IMR-90 (cell line): ENCODE measurements around the gene UBE2E2. TPM values are rescaled to one million over a fixed set of nuclear protein-coding genes. Genes with fewer than 3 reads are reported as not detected.

ENCODE experiments used
- ATAC-seq: fragments of 200-7000 bp; cut with Tn5 transposase; 2 replicates; pipeline ENCODE4 v1.9.1; 2020; ENCODE audit warnings: low read depth, mild to moderate bottlenecking, moderate library complexity
- BruUV-seq: library from RNA; stranded (reverse); fragments of 400-500 nt; replicated peaks from 2 replicates; lab custom pipeline; 2021; lab: Mats Ljungman, UMichigan
- CTCF ChIA-PET: fragments of 300-600 bp; formaldehyde crosslinking; extraction: SDS; loops from one replicate; lab custom pipeline; 2021; ENCODE audit warnings: antibody characterized with exemption; lab: Yijun Ruan, JAX
- POLR2A ChIA-PET: fragments of 300-600 bp; sonication (Branson Sonifier 250); formaldehyde crosslinking; loops from one replicate; lab custom pipeline; 2022; ENCODE audit warnings: antibody characterized with exemption; ENCODE audit not compliant: unreplicated experiment; lab: Charles Lee
- DNase-seq: peaks from one replicate; pipeline ENCODE4 v3.0.0; 2013
- H2AFZ ChIP-seq: replicated peaks from 2 replicates; pipeline ENCODE3; 2013; ENCODE audit warnings: low read length, mild to moderate bottlenecking; ENCODE audit not compliant: poor library complexity
- H2AK5ac ChIP-seq: 2 replicates; pipeline ENCODE4 v1.6.1; 2013; ENCODE audit warnings: low read depth, low read length, inconsistent platforms
- H2AK9ac ChIP-seq: replicated peaks from 2 replicates; pipeline ENCODE3; 2013; ENCODE audit warnings: mild to moderate bottlenecking, low read depth, low read length, moderate library complexity; ENCODE audit not compliant: poor library complexity
- H2BK120ac ChIP-seq: 2 replicates; pipeline ENCODE4 v1.6.1; 2013; ENCODE audit warnings: low read depth, low read length, inconsistent platforms
- H2BK15ac ChIP-seq: 3 replicates; pipeline ENCODE4 v1.6.1; 2013; ENCODE audit warnings: low read depth, low read length, inconsistent platforms
- H2BK20ac ChIP-seq: 2 replicates; pipeline ENCODE4 v1.6.1; 2013; ENCODE audit warnings: low read depth, mild to moderate bottlenecking, inconsistent platforms, low read length, moderate library complexity
- H2BK5ac ChIP-seq: 2 replicates; pipeline ENCODE4 v1.6.1; 2013; ENCODE audit warnings: mild to moderate bottlenecking, low read depth, low read length, inconsistent platforms; ENCODE audit not compliant: poor library complexity, severe bottlenecking
- H3K14ac ChIP-seq: replicated peaks from 2 replicates; pipeline ENCODE4 v1.6.1; 2013; ENCODE audit warnings: low read depth, low read length, inconsistent platforms
- H3K18ac ChIP-seq: 2 replicates; pipeline ENCODE4 v1.6.1; 2013; ENCODE audit warnings: low read depth, low read length, control low read depth
- H3K23ac ChIP-seq: 2 replicates; pipeline ENCODE4 v1.6.1; 2013; ENCODE audit warnings: low read depth, low read length, inconsistent platforms
- H3K27ac ChIP-seq: 2 replicates; pipeline ENCODE4 v1.5.1; 2013; ENCODE audit warnings: mild to moderate bottlenecking, control low read depth, low read length; ENCODE audit not compliant: insufficient read depth
- H3K27me3 ChIP-seq: 2 replicates; pipeline ENCODE4 v1.6.1; 2013; ENCODE audit warnings: low read length; ENCODE audit not compliant: control insufficient read depth, insufficient read depth
- H3K36me3 ChIP-seq: 2 replicates; pipeline ENCODE4 v1.6.1; 2013; ENCODE audit warnings: low read length, mixed read lengths; ENCODE audit not compliant: control insufficient read depth, insufficient read depth
- H3K4ac ChIP-seq: 2 replicates; pipeline ENCODE4 v1.6.1; 2013; ENCODE audit warnings: low read depth, low read length, inconsistent platforms
- H3K4me1 ChIP-seq: 2 replicates; pipeline ENCODE4 v1.6.1; 2013; ENCODE audit warnings: low read length, mixed read lengths; ENCODE audit not compliant: control insufficient read depth, insufficient read depth
- H3K4me2 ChIP-seq: 2 replicates; pipeline ENCODE4 v1.6.1; 2013; ENCODE audit warnings: low read depth, mild to moderate bottlenecking, control low read depth, low read length, moderate library complexity
- H3K4me3 ChIP-seq: 2 replicates; pipeline ENCODE4 v1.5.1; 2013; ENCODE audit warnings: low read depth, mild to moderate bottlenecking, control low read depth, low read length, moderate library complexity; ENCODE audit not compliant: insufficient read depth
- H3K56ac ChIP-seq: 2 replicates; pipeline ENCODE4 v1.6.1; 2013; ENCODE audit warnings: low read length, inconsistent platforms; ENCODE audit not compliant: insufficient read depth; ENCODE audit errors: extremely low read depth
- H3K79me1 ChIP-seq, 2 experiments: 2 replicates each; pipeline ENCODE4 v1.6.1; 2013; ENCODE audit warnings: low read length in 2 of 2, inconsistent platforms in 1 of 2, low read depth in 1 of 2
- H3K9ac ChIP-seq: 2 replicates; pipeline ENCODE4 v1.6.1; 2013; ENCODE audit warnings: low read depth, low read length, control low read depth
- H3K9me1 ChIP-seq: 2 replicates; pipeline ENCODE4 v1.6.1; 2013; ENCODE audit warnings: low read length, inconsistent platforms; ENCODE audit not compliant: insufficient read depth
- H3K9me3 ChIP-seq: 2 replicates; pipeline ENCODE4 v1.6.1; 2013; ENCODE audit warnings: low read length; ENCODE audit not compliant: control insufficient read depth, insufficient read depth
- H4K20me1 ChIP-seq: 2 replicates; pipeline ENCODE4 v1.6.1; 2013; ENCODE audit warnings: low read length, inconsistent platforms; ENCODE audit not compliant: insufficient read depth
- H4K5ac ChIP-seq: 2 replicates; pipeline ENCODE4 v1.6.1; 2013; ENCODE audit warnings: mild to moderate bottlenecking, low read depth, low read length, control low read depth
- H4K8ac ChIP-seq, 2 experiments: 2 replicates each; pipeline ENCODE4 v1.6.1; 2013; ENCODE audit warnings: low read depth in 2 of 2, low read length in 2 of 2, control low read depth in 1 of 2, inconsistent platforms in 1 of 2
- H4K91ac ChIP-seq: 2 replicates; pipeline ENCODE4 v1.6.1; 2013; ENCODE audit warnings: low read depth, low read length, inconsistent platforms; ENCODE audit not compliant: insufficient read depth
- RCOR1 ChIP-seq: IDR thresholded peaks from 2 replicates; pipeline ENCODE4 v1.6.1; 2012; ENCODE audit warnings: mild to moderate bottlenecking, low read length, improper control_type of control experiment; ENCODE audit not compliant: insufficient replicate concordance
- WGBS, 2 experiments: methylation state at CpG; one replicate each; pipeline versions ENCODE4 v1.1.5 to v1.1.7; 2013; ENCODE audit warnings: missing lambda C conversion rate in 2 of 2; ENCODE audit not compliant: insufficient read length in 1 of 2; ENCODE audit errors: extremely low coverage in 2 of 2; 5-methylcytosine and 5-hydroxymethylcytosine counted together
- dilution Hi-C: fragments of 300-500 bp; cut with HindIII; formaldehyde crosslinking; loops from one replicate; pipeline ENCODE4 v1.14.3; 2018; ENCODE audit warnings: low sequenced_read_pairs; ENCODE audit not compliant: unreplicated experiment
- in situ Hi-C: fragments of 300-500 bp; cut with MboI; formaldehyde crosslinking; loops from 3 replicates; pipeline ENCODE4 v1.14.3; 2019; ENCODE audit warnings: low sequenced_read_pairs, inconsistent platforms, mixed read lengths
- intact Hi-C: fragments of 100-400 bp; cut with micrococcal nuclease; formaldehyde crosslinking; loops from 2 replicates; pipeline ENCODE4 v1.10.0; 2022
- polyA plus RNA-seq, 3 experiments: library from polyadenylated mRNA; depleted of rRNA; stranded (reverse); fragments of >200 nt; gene quantifications; 2 replicates each; pipeline ENCODE4 v1.2.3, GENCODE V29; 2012; ENCODE audit warnings: low replicate concordance in 1 of 3
- total RNA-seq: library from RNA; depleted of rRNA; stranded (reverse); fragments of >200 nt; gene quantifications from 2 replicates; pipeline ENCODE4 v1.2.3, GENCODE V29; 2012

The UBE2E2 gene
- total and polyA plus RNA-seq, 2 of the 4 experiments (the other 2 are of a cell fraction): 18.6 to 32.7 TPM

- H4K20me1 ChIP-seq: no peaks in the 10 kb centered on the region
- H2BK15ac ChIP-seq: no peak overlapping the region
- peaks cover 5 to 7% of the 10 kb centered on the region in 2 experiments; a peak in 1 of 4 replicates for H3K79me1 ChIP-seq
- no peak overlapping the region for H3K18ac ChIP-seq
- H2AK5ac ChIP-seq: no peak overlapping the region
- H3K23ac ChIP-seq: no peak overlapping the region
- no CpG with 5 or more reads among the region's 2 CpGs for WGBS, 2 experiments
- no peak overlapping the region for H3K14ac ChIP-seq
- H3K4me1 ChIP-seq: no peaks in the 10 kb centered on the region
- H4K5ac ChIP-seq: no peak overlapping the region
- intact Hi-C loops: no loop called here
- H4K91ac ChIP-seq: no peak overlapping the region
- no peak overlapping the region for H3K4ac ChIP-seq
- no peak for ATAC-seq
- H2BK20ac ChIP-seq: no peak overlapping the region
- BruUV-seq: no TSS peak
- ChIA-PET POLR2A (no interaction called here), CTCF (no interaction called here)
- H3K9me1 ChIP-seq: no peaks in the 10 kb centered on the region
- no peak overlapping the region for H3K27ac ChIP-seq
- H3K36me3 ChIP-seq: no peaks in the 10 kb centered on the region
- no peak overlapping the region for H2BK120ac ChIP-seq
- no peak overlapping the region for H3K4me3 ChIP-seq
- no peak overlapping the region for H4K8ac ChIP-seq
- no peak for TF ChIP-seq RCOR1
- H2AK9ac ChIP-seq: no peak overlapping the region
- H3K27me3 ChIP-seq: no peaks in the 10 kb centered on the region
- in situ Hi-C loops: no loop called here
- dilution Hi-C loops: no loop called here
- H2AFZ ChIP-seq: no peak overlapping the region
- H3K56ac ChIP-seq: no peak overlapping the region
- DNase-seq: no peak
- no peak overlapping the region for H2BK5ac ChIP-seq
- H3K4me2 ChIP-seq: no peak overlapping the region
- no peaks in the 10 kb centered on the region for H3K9me3 ChIP-seq
- H3K9ac ChIP-seq: no peak overlapping the region
Measured at GRCh38 chr3:23308986-23309625, 106.0 kb downstream of the UBE2E2 start.
